HepG2 (cell line): ENCODE data around the gene VEGFB. TPM values are rescaled to one million over a fixed set of nuclear protein-coding genes. Genes with fewer than 3 reads are reported as not detected.

Experiments used
- ARNT ChIP-seq: fragments of 450-650 bp; IDR thresholded peaks from 2 replicates; pipeline ENCODE4 v1.6.1; 2017
- ATF7-NPFF ChIP-seq: sonication (generic); formaldehyde crosslinking; IDR thresholded peaks from 2 replicates; pipeline ENCODE4 v1.8.1; 2023; ENCODE audit warnings: mild to moderate bottlenecking, low read depth, missing genetic modification reagents, moderate library complexity
- CEBPZ ChIP-seq: IDR thresholded peaks from 2 replicates; pipeline ENCODE4 v1.6.1; 2012; ENCODE audit warnings: low read length, improper control_type of control experiment
- DMTF1 ChIP-seq: sonication (generic); formaldehyde crosslinking; IDR thresholded peaks from 2 replicates; pipeline ENCODE4 v1.4.0; 2020; ENCODE audit warnings: mild to moderate bottlenecking, missing genetic modification reagents
- DNMT3B ChIP-seq: conservative IDR thresholded peaks from 2 replicates; pipeline ENCODE4 v1.6.1; 2016; ENCODE audit warnings: missing biosample characterization, control low read depth
- GATAD2A ChIP-seq: IDR thresholded peaks from 2 replicates; pipeline ENCODE4 v1.6.1; 2016
- HMG20B ChIP-seq: conservative IDR thresholded peaks from 2 replicates; pipeline ENCODE4 v1.6.1; 2016; ENCODE audit warnings: missing genetic modification reagents, missing compliant biosample characterization
- MATR3 ChIP-seq: sonication (generic); formaldehyde crosslinking; IDR thresholded peaks from 2 replicates; pipeline ENCODE4 v1.4.0; 2020; ENCODE audit warnings: missing genetic modification reagents
- POLR2AphosphoS5 ChIP-seq: IDR thresholded peaks from 2 replicates; pipeline ENCODE4 v1.6.1; 2012; ENCODE audit warnings: low read depth, low read length
- WIZ ChIP-seq: sonication (generic); formaldehyde crosslinking; IDR thresholded peaks from 2 replicates; pipeline ENCODE4 v1.5.1; 2020; ENCODE audit warnings: mild to moderate bottlenecking, missing genetic modification reagents
- ZNF782 ChIP-seq: sonication (generic); formaldehyde crosslinking; IDR thresholded peaks from 2 replicates; pipeline ENCODE4 v1.4.0; 2020; ENCODE audit warnings: missing genetic modification reagents, mild to moderate bottlenecking, borderline replicate concordance
- ZNF792 ChIP-seq: IDR thresholded peaks from 2 replicates; pipeline ENCODE4 v1.6.1; 2016
- ZNF878 ChIP-seq: sonication (generic); formaldehyde crosslinking; IDR thresholded peaks from 2 replicates; pipeline ENCODE4 v1.8.1; 2023; ENCODE audit warnings: mild to moderate bottlenecking, missing genetic modification reagents, moderate library complexity
- ZSCAN29 ChIP-seq: sonication (generic); formaldehyde crosslinking; conservative IDR thresholded peaks from 2 replicates; pipeline ENCODE4 v1.4.0; 2020; ENCODE audit warnings: mild to moderate bottlenecking, missing genetic modification reagents
- polyA plus RNA-seq, 8 experiments: library from polyadenylated mRNA; depleted of rRNA in 3 of 8; stranded (reverse) in 7 of 8; unstranded in 1 of 8; fragments of >200 nt; fragmentation: Illumina TruSeq in 4 of 8; extraction: Trizol in 4 of 8; gene quantifications; 2 replicates each; pipeline versions ENCODE4 v1.2.1 to v1.2.3, GENCODE V29; 2011 to 2016; ENCODE audit warnings: low read depth in 4 of 8, missing spikeins in 1 of 8, mixed read lengths in 1 of 8; ENCODE audit not compliant: insufficient read depth in 1 of 8
- total RNA-seq, 5 experiments: library from RNA; depleted of rRNA; stranded (reverse); fragments of >200 nt; fragmentation: Illumina TruSeq; extraction: Trizol; gene quantifications; 2 replicates each; pipeline ENCODE4 v1.2.3, GENCODE V29; 2016; ENCODE audit warnings: low read depth in 1 of 5
- TF ChIP-seq, protein P1 (sequence below): sonication (generic); formaldehyde crosslinking; IDR thresholded peaks from 2 replicates; pipeline ENCODE4 v1.5.0; 2020; ENCODE audit warnings: mild to moderate bottlenecking, missing genetic modification reagents, moderate library complexity
- TF ChIP-seq, protein P2 (sequence below): IDR thresholded peaks from 2 replicates; pipeline ENCODE4 v1.6.1; 2016; ENCODE audit warnings: low read depth, control low read depth
- TF ChIP-seq, protein P3 (sequence below): sonication (generic); formaldehyde crosslinking; IDR thresholded peaks from 2 replicates; pipeline ENCODE4 v1.5.1; 2020; ENCODE audit warnings: mild to moderate bottlenecking, moderate library complexity, missing genetic modification reagents

VEGFB gene
- total and polyA plus RNA-seq, 2 of the 13 experiments (the other 11 are each of a cell fraction or from before 2014, with no cell fraction given), result 9.0 to 11.3 TPM

GRCh38 chr11:64240435-64241240 lies 6.3 kb downstream of the VEGFB start, which contains the start of gene FKBP2 (continued):
- TF ChIP-seq ZSCAN29 (CRISPR knock-in tag) (no peak; the same call in 1 of the 2 replicates), DMTF1 (CRISPR knock-in tag) (no peak), POLR2AphosphoS5 (peak; percentile 92), ZNF782 (CRISPR knock-in tag) (no peak; the same call in 1 of the 2 replicates), DNMT3B (CRISPR knock-in tag) (no peak), ZNF878 (no peak; the same call in 1 of the 2 replicates), GATAD2A (peak; percentile 36; the same call in 1 of the 2 replicates), WIZ (no peak), MATR3 (CRISPR knock-in tag) (no peak), ARNT (no peak), HMG20B (CRISPR knock-in tag) (no peak), ATF7-NPFF (CRISPR knock-in tag) (peak; percentile 48; the same call in 1 of the 2 replicates), ZNF792 (CRISPR knock-in tag) (peak; percentile 56; the same call in 1 of the 2 replicates), CEBPZ (no peak)
- TF ChIP-seq, protein P1, sequence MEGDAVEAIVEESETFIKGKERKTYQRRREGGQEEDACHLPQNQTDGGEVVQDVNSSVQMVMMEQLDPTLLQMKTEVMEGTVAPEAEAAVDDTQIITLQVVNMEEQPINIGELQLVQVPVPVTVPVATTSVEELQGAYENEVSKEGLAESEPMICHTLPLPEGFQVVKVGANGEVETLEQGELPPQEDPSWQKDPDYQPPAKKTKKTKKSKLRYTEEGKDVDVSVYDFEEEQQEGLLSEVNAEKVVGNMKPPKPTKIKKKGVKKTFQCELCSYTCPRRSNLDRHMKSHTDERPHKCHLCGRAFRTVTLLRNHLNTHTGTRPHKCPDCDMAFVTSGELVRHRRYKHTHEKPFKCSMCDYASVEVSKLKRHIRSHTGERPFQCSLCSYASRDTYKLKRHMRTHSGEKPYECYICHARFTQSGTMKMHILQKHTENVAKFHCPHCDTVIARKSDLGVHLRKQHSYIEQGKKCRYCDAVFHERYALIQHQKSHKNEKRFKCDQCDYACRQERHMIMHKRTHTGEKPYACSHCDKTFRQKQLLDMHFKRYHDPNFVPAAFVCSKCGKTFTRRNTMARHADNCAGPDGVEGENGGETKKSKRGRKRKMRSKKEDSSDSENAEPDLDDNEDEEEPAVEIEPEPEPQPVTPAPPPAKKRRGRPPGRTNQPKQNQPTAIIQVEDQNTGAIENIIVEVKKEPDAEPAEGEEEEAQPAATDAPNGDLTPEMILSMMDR (CRISPR knock-in tag), result no peak
- TF ChIP-seq, protein P2, sequence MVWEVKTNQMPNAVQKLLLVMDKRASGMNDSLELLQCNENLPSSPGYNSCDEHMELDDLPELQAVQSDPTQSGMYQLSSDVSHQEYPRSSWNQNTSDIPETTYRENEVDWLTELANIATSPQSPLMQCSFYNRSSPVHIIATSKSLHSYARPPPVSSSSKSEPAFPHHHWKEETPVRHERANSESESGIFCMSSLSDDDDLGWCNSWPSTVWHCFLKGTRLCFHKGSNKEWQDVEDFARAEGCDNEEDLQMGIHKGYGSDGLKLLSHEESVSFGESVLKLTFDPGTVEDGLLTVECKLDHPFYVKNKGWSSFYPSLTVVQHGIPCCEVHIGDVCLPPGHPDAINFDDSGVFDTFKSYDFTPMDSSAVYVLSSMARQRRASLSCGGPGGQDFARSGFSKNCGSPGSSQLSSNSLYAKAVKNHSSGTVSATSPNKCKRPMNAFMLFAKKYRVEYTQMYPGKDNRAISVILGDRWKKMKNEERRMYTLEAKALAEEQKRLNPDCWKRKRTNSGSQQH (CRISPR knock-in tag), result no peak; the same call in 1 of the 2 replicates
- TF ChIP-seq, protein P3, sequence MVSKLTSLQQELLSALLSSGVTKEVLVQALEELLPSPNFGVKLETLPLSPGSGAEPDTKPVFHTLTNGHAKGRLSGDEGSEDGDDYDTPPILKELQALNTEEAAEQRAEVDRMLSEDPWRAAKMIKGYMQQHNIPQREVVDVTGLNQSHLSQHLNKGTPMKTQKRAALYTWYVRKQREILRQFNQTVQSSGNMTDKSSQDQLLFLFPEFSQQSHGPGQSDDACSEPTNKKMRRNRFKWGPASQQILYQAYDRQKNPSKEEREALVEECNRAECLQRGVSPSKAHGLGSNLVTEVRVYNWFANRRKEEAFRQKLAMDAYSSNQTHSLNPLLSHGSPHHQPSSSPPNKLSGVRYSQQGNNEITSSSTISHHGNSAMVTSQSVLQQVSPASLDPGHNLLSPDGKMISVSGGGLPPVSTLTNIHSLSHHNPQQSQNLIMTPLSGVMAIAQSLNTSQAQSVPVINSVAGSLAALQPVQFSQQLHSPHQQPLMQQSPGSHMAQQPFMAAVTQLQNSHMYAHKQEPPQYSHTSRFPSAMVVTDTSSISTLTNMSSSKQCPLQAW (CRISPR knock-in tag), result peak; percentile 93
